Neural cell (in vitro differentiated cells): ENCODE results near the gene LRRN4CL.

Source experiments
- EP300 ChIP-seq: fragments of 450-650 bp; conservative IDR thresholded peaks from 2 replicates; pipeline ENCODE4 v1.6.1; 2014; ENCODE audit warnings: antibody characterized with exemption, mild to moderate bottlenecking, moderate library complexity; ENCODE audit not compliant: poor library complexity, severe bottlenecking
- EZH2 ChIP-seq: fragments of 200-600, 300-800 bp; shearing (Covaris generic), sonication (generic); IDR thresholded peaks from 2 replicates; pipeline ENCODE4 v1.6.1; 2014; ENCODE audit warnings: antibody characterized with exemption, low read length, borderline replicate concordance, mild to moderate bottlenecking; ENCODE audit not compliant: insufficient read depth, poor library complexity, severe bottlenecking
- MXI1 ChIP-seq: fragments of 450-650 bp; conservative IDR thresholded peaks from 2 replicates; pipeline ENCODE4 v1.6.1; 2014; ENCODE audit warnings: antibody characterized with exemption, mild to moderate bottlenecking; ENCODE audit not compliant: poor library complexity, severe bottlenecking
- POLR2AphosphoS5 ChIP-seq: IDR thresholded peaks from 2 replicates; pipeline ENCODE4 v1.6.1; 2012
- RAD21 ChIP-seq: fragments of 450-650 bp; conservative IDR thresholded peaks from 2 replicates; pipeline ENCODE4 v1.6.1; 2014; ENCODE audit warnings: antibody characterized with exemption, mild to moderate bottlenecking, moderate library complexity
- SMC3 ChIP-seq: fragments of 450-650 bp; conservative IDR thresholded peaks from 2 replicates; pipeline ENCODE4 v1.6.1; 2014; ENCODE audit warnings: antibody characterized with exemption, mild to moderate bottlenecking, moderate library complexity; ENCODE audit not compliant: poor library complexity
- TAF1 ChIP-seq: IDR thresholded peaks from 2 replicates; pipeline ENCODE4 v1.6.1; 2012; ENCODE audit warnings: low read depth
- TF ChIP-seq, protein P1 (sequence below): fragments of 450-650 bp; IDR thresholded peaks from 2 replicates; pipeline ENCODE4 v1.5.1; 2014; ENCODE audit warnings: antibody characterized with exemption, mild to moderate bottlenecking, moderate library complexity; ENCODE audit not compliant: poor library complexity, severe bottlenecking
- TF ChIP-seq, protein P2 (sequence below): IDR thresholded peaks from 2 replicates; pipeline ENCODE4 v1.6.1; 2012; ENCODE audit warnings: borderline replicate concordance

DNA sequence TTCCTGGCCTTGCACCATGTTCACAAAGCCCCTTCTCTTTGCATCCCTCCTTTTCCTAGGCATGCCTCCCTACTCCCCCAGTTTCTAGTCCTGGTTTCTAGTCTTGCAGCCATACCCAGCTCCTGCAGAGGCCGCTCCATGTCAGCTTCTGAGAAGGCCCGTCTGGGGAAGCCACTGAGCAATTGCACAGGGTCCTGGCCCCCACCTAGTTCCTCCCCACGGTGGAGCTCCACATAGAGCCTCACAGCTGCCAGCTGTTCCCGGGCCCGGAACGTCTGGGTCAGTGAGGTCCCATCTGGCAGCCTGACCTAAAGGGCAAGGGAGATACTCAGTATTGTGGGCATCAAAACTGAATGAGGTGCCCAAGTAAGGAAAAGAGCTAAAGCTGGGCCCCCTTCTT, 12.6 kb downstream of the LRRN4CL start:
- TF ChIP-seq, protein P1, sequence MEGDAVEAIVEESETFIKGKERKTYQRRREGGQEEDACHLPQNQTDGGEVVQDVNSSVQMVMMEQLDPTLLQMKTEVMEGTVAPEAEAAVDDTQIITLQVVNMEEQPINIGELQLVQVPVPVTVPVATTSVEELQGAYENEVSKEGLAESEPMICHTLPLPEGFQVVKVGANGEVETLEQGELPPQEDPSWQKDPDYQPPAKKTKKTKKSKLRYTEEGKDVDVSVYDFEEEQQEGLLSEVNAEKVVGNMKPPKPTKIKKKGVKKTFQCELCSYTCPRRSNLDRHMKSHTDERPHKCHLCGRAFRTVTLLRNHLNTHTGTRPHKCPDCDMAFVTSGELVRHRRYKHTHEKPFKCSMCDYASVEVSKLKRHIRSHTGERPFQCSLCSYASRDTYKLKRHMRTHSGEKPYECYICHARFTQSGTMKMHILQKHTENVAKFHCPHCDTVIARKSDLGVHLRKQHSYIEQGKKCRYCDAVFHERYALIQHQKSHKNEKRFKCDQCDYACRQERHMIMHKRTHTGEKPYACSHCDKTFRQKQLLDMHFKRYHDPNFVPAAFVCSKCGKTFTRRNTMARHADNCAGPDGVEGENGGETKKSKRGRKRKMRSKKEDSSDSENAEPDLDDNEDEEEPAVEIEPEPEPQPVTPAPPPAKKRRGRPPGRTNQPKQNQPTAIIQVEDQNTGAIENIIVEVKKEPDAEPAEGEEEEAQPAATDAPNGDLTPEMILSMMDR, result no peak
- TF ChIP-seq TAF1, result no peak
- TF ChIP-seq RAD21, result no peak
- TF ChIP-seq EZH2, result no peak
- no peak for TF ChIP-seq POLR2AphosphoS5
- no peak for TF ChIP-seq EP300
- TF ChIP-seq, protein P2, sequence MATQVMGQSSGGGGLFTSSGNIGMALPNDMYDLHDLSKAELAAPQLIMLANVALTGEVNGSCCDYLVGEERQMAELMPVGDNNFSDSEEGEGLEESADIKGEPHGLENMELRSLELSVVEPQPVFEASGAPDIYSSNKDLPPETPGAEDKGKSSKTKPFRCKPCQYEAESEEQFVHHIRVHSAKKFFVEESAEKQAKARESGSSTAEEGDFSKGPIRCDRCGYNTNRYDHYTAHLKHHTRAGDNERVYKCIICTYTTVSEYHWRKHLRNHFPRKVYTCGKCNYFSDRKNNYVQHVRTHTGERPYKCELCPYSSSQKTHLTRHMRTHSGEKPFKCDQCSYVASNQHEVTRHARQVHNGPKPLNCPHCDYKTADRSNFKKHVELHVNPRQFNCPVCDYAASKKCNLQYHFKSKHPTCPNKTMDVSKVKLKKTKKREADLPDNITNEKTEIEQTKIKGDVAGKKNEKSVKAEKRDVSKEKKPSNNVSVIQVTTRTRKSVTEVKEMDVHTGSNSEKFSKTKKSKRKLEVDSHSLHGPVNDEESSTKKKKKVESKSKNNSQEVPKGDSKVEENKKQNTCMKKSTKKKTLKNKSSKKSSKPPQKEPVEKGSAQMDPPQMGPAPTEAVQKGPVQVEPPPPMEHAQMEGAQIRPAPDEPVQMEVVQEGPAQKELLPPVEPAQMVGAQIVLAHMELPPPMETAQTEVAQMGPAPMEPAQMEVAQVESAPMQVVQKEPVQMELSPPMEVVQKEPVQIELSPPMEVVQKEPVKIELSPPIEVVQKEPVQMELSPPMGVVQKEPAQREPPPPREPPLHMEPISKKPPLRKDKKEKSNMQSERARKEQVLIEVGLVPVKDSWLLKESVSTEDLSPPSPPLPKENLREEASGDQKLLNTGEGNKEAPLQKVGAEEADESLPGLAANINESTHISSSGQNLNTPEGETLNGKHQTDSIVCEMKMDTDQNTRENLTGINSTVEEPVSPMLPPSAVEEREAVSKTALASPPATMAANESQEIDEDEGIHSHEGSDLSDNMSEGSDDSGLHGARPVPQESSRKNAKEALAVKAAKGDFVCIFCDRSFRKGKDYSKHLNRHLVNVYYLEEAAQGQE, result no peak
- no peak for TF ChIP-seq MXI1
- TF ChIP-seq SMC3, result no peak
